ENCODE results near the gene STK26. TPM values are rescaled to one million over a fixed set of nuclear protein-coding genes. Genes with fewer than 3 reads are reported as not detected.
"Not testable (repeated sequence)": the region's sequence is repeated elsewhere in the genome, so short reads cannot be mapped to it uniquely, and the experiment has no call there.

STK26 gene
- total and polyA plus RNA-seq, 7 donors: 10.2 to 18.7 (median 11.5) TPM

DNA sequence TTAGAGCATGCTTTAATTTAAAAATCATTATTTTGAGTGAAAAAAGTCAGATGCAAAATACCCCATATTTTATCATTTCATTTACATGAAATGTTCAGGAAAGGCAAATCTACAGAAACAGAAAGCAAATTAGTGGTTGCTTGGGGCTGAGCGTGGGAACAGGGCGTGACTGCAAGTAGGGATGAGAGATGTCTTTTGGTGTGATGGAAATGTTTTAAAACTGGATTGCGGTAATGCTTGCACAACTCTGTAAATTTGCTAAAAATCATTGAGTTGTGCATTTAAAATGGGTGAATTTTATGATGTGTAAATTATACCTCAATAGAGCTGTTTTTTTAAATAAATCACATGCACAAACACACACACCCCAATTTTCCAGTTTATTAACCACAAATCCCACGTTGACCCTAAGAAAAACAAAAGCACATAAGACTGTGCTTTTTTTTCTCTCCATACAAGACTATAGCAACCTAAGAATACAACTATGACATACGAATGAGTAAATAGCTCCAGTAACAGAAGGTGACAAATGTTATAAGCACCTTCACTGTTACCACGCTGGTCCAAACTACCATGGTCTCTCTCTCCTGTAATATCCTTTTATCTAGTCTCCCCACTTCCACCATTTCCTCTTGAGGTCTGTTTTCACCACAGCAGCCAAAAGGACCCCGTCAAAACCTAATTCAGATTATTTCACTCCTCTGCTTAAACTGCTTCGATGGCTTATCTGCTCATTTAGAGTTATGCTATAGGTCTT lies 67.5 kb downstream of the STK26 start:
- Histone ChIP-seq H3K27ac (no peak overlapping the region), H3K4me1 (no peaks in the 10 kb centered on the region), H3K36me3 (no peaks in the 10 kb centered on the region), H3K4me3 (no peak overlapping the region), H3K9me3 (no peaks in the 10 kb centered on the region), H3K27me3 (no peaks in the 10 kb centered on the region)
- no peak for DNase-seq
- 55 to 56% methylated on average over 8 of the region's 8 CpGs for WGBS, 2 donors
- TF ChIP-seq, protein P1, sequence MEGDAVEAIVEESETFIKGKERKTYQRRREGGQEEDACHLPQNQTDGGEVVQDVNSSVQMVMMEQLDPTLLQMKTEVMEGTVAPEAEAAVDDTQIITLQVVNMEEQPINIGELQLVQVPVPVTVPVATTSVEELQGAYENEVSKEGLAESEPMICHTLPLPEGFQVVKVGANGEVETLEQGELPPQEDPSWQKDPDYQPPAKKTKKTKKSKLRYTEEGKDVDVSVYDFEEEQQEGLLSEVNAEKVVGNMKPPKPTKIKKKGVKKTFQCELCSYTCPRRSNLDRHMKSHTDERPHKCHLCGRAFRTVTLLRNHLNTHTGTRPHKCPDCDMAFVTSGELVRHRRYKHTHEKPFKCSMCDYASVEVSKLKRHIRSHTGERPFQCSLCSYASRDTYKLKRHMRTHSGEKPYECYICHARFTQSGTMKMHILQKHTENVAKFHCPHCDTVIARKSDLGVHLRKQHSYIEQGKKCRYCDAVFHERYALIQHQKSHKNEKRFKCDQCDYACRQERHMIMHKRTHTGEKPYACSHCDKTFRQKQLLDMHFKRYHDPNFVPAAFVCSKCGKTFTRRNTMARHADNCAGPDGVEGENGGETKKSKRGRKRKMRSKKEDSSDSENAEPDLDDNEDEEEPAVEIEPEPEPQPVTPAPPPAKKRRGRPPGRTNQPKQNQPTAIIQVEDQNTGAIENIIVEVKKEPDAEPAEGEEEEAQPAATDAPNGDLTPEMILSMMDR (IDR thresholded peaks at IDR 0.05): no peak
- TF ChIP-seq POLR2AphosphoS5 (IDR thresholded peaks at IDR 0.05) (no peak), POLR2A (IDR thresholded peaks at IDR 0.05) (no peak)
- intact Hi-C loops (cut with DNase I): loop anchor here (5.0 to 10.0 kb wide), 2 partner anchors 127 to 544 kb away; partner anchors contain the start of gene RAP2C

DNA sequence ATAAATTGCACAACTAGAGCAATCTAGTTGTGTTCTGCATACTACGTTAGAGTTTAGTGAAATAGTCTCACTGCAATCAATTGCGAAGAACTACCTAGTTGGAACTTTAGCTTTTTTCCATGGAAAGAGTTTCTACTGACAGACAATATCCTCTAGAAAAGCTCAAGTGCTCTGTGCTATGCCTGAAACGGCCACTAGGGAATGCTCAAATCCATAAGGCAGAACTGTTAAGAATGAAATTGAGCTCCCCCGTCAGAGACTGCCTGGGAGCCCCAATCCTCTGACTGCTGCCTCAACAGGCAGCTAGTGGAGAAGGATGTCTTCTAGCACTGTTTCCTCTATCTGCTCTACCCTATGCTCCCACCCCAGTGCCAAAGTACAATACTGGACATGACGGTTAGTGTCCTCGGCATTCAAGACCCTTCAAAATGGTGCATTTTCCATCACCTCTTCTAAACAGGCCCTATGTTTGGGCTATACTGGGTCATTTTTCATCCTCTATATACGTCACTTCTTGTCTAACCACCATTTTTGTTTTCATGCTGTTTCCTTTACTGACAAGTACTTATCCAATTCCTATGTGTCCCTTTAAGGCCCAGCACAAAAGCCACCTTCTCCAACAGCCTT lies 69.5 kb downstream of the STK26 start:
- no peak for DNase-seq
- H3K4me3 ChIP-seq: no peak overlapping the region
- H3K27ac ChIP-seq: no peak overlapping the region
- intact Hi-C loops (cut with DNase I): loop anchor here (5.0 to 10.0 kb wide), 2 partner anchors 125 to 542 kb away; partner anchors contain the start of gene RAP2C
- TF ChIP-seq, protein P1 (IDR thresholded peaks at IDR 0.05): peak; percentile 28 to 63 (median 28)
- TF ChIP-seq POLR2A (IDR thresholded peaks at IDR 0.05): no peak
- no peaks in the 10 kb centered on the region for H3K36me3 ChIP-seq
- WGBS, 2 donors: 39 to 53% methylated on average over 7 of the region's 7 CpGs
- H3K4me1 ChIP-seq: no peaks in the 10 kb centered on the region
- H3K9me3 ChIP-seq: no peaks in the 10 kb centered on the region
- H3K27me3 ChIP-seq: no peaks in the 10 kb centered on the region

DNA sequence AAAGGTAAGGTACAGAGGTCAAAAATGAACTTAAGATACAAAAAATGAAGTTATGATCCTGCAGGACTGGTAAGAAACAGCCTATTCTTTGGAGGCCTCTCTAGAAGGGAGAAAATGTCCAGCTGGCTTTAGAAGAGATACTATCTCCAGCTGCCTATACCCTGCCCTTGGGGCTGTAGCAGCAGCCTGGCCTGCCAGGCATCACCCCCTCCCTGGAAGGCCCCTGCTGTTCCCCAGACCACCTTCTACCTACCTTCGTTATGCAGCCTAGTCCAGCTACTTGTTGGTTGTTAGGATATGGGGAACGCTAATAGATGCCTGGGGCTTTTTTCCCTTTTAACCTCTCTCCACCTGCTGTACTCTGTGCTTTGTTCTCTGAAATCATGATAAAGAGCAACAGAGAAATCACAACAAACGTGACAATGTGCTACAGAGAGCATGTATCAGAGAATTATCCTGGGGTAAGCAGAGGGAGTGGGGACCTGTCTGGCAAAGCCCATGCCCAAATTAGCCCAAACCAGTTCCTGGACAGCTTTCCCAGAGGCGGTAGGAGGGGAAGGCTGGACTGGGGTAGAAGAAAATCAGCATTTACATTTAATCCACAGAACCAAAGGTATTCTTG lies 70.2 kb downstream of the STK26 start:
- Histone ChIP-seq H3K4me3 (no peak overlapping the region), H3K9me3 (no peaks in the 10 kb centered on the region), H3K27me3 (no peaks in the 10 kb centered on the region), H3K36me3 (no peaks in the 10 kb centered on the region), H3K27ac (no peak overlapping the region), H3K4me1 (no peaks in the 10 kb centered on the region)
- intact Hi-C loops (cut with DNase I): loop anchor here (5.0 to 10.0 kb wide), 2 partner anchors 124 to 541 kb away; partner anchors contain the start of gene RAP2C
- DNase-seq: no peak
- WGBS, 2 donors: 65 to 89% methylated on average over 4 of the region's 4 CpGs
- TF ChIP-seq POLR2A (IDR thresholded peaks at IDR 0.05) (no peak), POLR2AphosphoS5 (IDR thresholded peaks at IDR 0.05) (no peak), EP300 (IDR thresholded peaks at IDR 0.05) (no peak)
- TF ChIP-seq, protein P1 (IDR thresholded peaks at IDR 0.05): no peak

DNA sequence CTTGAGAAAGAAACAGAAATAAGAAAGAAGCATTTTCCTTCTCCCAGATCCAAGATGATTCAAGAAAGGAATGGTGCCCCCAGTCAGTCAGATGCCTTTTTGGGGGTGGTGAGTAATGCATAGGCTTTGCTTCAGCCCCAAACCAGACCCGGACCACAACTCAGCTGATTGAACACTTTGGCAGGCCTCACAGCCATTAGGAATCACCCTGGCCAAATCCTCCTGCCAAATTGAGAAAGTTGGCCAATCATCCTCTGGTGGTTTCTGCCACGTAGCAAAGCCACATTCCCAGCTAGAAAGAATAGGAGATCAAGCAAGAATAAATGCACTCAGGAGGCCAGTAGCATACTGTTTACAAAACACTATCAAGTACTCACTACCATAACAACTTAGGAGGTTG lies 71.1 kb downstream of the STK26 start:
- no peaks in the 10 kb centered on the region for H3K4me1 ChIP-seq
- H3K27ac ChIP-seq: no peak overlapping the region
- intact Hi-C loops (cut with DNase I): loop anchor here (5.0 to 10.0 kb wide), 2 partner anchors 123 to 541 kb away; partner anchors contain the start of gene RAP2C
- H3K9me3 ChIP-seq: no peaks in the 10 kb centered on the region
- H3K27me3 ChIP-seq: no peaks in the 10 kb centered on the region
- WGBS, 2 donors: 74 to 95% methylated on average over 2 of the region's 2 CpGs
- no peaks in the 10 kb centered on the region for H3K36me3 ChIP-seq
- H3K4me3 ChIP-seq: no peak overlapping the region
- no peak for DNase-seq
- TF ChIP-seq POLR2AphosphoS5 (IDR thresholded peaks at IDR 0.05): no peak
- no peak for TF ChIP-seq EP300 (IDR thresholded peaks at IDR 0.05)
- TF ChIP-seq, protein P1 (IDR thresholded peaks at IDR 0.05): no peak
- TF ChIP-seq POLR2A (IDR thresholded peaks at IDR 0.05): no peak

DNA sequence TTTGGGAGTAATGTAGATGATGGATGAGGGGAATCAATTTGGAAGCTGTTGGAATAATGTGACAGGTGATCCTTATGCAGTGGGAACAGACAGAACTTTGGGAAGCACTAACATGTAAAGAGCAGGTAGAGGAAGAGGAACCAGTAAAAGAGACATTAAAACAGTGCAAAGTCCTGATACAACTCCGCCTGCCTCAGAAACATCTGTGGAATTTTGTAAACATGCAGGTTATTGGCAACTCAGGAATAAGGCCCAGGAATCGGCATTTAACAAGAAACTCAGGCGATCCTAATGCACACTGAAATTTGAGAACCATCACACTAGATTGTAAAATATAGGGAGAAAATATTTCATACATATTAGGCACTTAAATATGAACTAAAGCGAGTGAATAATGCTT lies 75.6 kb downstream of the STK26 start:
- not testable (repeated sequence) for H3K27ac ChIP-seq, H3K4me3 ChIP-seq, H3K36me3 ChIP-seq, H3K4me1 ChIP-seq, H3K27me3 ChIP-seq, DNase-seq, H3K9me3 ChIP-seq
- intact Hi-C loops (cut with DNase I): loop anchor here (10.0 kb wide), 1 partner anchor 536 kb away; no protein-coding TSS in a partner anchor
- 29 to 67% methylated on average over 4 of the region's 4 CpGs for WGBS, 2 donors
